Astrocyte (in vitro differentiated cells and primary cell): ENCODE data around the gene BRSK1. TPM values are rescaled to one million over a fixed set of nuclear protein-coding genes. Genes with fewer than 3 reads are reported as not detected.

Source experiments
- DNase-seq: peaks from one replicate; pipeline ENCODE4 v3.0.0-alpha.2; 2010; ENCODE audit warnings: low read depth
- FAIRE-seq: peaks from 2 replicates; lab custom pipeline; 2011; peaks lifted over from hg19 to GRCh38; lab: Jason Lieb, UNC
- H2AFZ ChIP-seq: 2 replicates; pipeline ENCODE4 v1.6.0; 2012; ENCODE audit warnings: low read depth, low read length, inconsistent platforms
- H3K27ac ChIP-seq: 2 replicates; pipeline ENCODE4 v1.5.1; 2011; ENCODE audit warnings: low read depth, low read length, inconsistent platforms
- H3K27me3 ChIP-seq: 2 replicates; pipeline ENCODE4 v1.6.0; 2011; ENCODE audit warnings: low read length, inconsistent platforms; ENCODE audit not compliant: insufficient read depth
- H3K36me3 ChIP-seq: 2 replicates; pipeline ENCODE4 v1.5.1; 2011; ENCODE audit warnings: low read length, inconsistent platforms; ENCODE audit not compliant: insufficient read depth
- H3K4me1 ChIP-seq: 2 replicates; pipeline ENCODE4 v1.5.1; 2011; ENCODE audit warnings: low read length, inconsistent platforms; ENCODE audit not compliant: insufficient read depth
- H3K4me2 ChIP-seq: 2 replicates; pipeline ENCODE4 v1.6.0; 2012; ENCODE audit warnings: low read length, inconsistent platforms
- H3K4me3 ChIP-seq: 2 replicates; pipeline ENCODE4 v1.5.1; 2011; ENCODE audit warnings: low read depth, mild to moderate bottlenecking, low read length, inconsistent platforms; ENCODE audit not compliant: insufficient read depth
- H3K79me2 ChIP-seq: 2 replicates; pipeline ENCODE4 v1.6.0; 2012; ENCODE audit warnings: mild to moderate bottlenecking, low read length, inconsistent platforms; ENCODE audit not compliant: insufficient read depth
- H3K9ac ChIP-seq: 2 replicates; pipeline ENCODE4 v1.6.0; 2012; ENCODE audit warnings: mild to moderate bottlenecking, low read length, inconsistent platforms
- H3K9me3 ChIP-seq: 2 replicates; pipeline ENCODE4 v1.5.1; 2012; ENCODE audit warnings: low read depth, mild to moderate bottlenecking, low read length, inconsistent platforms; ENCODE audit not compliant: insufficient read depth
- H4K20me1 ChIP-seq: 2 replicates; pipeline ENCODE4 v1.6.0; 2012; ENCODE audit warnings: low read length, inconsistent platforms; ENCODE audit not compliant: insufficient read depth
- H3K27ac Mint-ChIP-seq: one replicate; pipeline ENCODE4 v1.8.0; 2021; ENCODE audit warnings: mild to moderate bottlenecking, mixed read lengths; ENCODE audit not compliant: unreplicated experiment
- H3K27me3 Mint-ChIP-seq: one replicate; pipeline ENCODE4 v1.8.0; 2021; ENCODE audit warnings: low read depth, mixed read lengths; ENCODE audit not compliant: unreplicated experiment
- H3K36me3 Mint-ChIP-seq: one replicate; pipeline ENCODE4 v1.8.0; 2021; ENCODE audit warnings: low read depth, mixed read lengths; ENCODE audit not compliant: unreplicated experiment
- H3K4me1 Mint-ChIP-seq: one replicate; pipeline ENCODE4 v1.8.0; 2021; ENCODE audit warnings: low read depth, mixed read lengths; ENCODE audit not compliant: unreplicated experiment
- H3K4me3 Mint-ChIP-seq: one replicate; pipeline ENCODE4 v1.8.0; 2021; ENCODE audit warnings: mild to moderate bottlenecking, moderate library complexity, mixed read lengths; ENCODE audit not compliant: unreplicated experiment
- H3K9me3 Mint-ChIP-seq: one replicate; pipeline ENCODE4 v1.8.0; 2021; ENCODE audit warnings: mild to moderate bottlenecking, mixed read lengths; ENCODE audit not compliant: unreplicated experiment
- EZH2 ChIP-seq: IDR thresholded peaks from 2 replicates; pipeline ENCODE4 v1.6.1; 2012; ENCODE audit warnings: mild to moderate bottlenecking, low read length, inconsistent platforms; ENCODE audit not compliant: insufficient read depth
- total RNA-seq: library from RNA; stranded (reverse); gene quantifications from 2 replicates; pipeline ENCODE4 v1.2.1, GENCODE V29; 2021
- TF ChIP-seq, protein P1 (sequence below): IDR thresholded peaks from 2 replicates; pipeline ENCODE4 v1.5.1; 2011; ENCODE audit warnings: low read depth, mild to moderate bottlenecking, inconsistent platforms, low read length, moderate library complexity; ENCODE audit not compliant: insufficient read depth

Gene BRSK1
- total RNA-seq, 1 donor from 2014 or later: 18.8 TPM

GRCh38 chr19:55347442-55348009 is 63.7 kb downstream of the BRSK1 start:
- no peak for DNase-seq
- H3K27ac ChIP-seq: no peak overlapping the region
- FAIRE-seq: no peak

DNA sequence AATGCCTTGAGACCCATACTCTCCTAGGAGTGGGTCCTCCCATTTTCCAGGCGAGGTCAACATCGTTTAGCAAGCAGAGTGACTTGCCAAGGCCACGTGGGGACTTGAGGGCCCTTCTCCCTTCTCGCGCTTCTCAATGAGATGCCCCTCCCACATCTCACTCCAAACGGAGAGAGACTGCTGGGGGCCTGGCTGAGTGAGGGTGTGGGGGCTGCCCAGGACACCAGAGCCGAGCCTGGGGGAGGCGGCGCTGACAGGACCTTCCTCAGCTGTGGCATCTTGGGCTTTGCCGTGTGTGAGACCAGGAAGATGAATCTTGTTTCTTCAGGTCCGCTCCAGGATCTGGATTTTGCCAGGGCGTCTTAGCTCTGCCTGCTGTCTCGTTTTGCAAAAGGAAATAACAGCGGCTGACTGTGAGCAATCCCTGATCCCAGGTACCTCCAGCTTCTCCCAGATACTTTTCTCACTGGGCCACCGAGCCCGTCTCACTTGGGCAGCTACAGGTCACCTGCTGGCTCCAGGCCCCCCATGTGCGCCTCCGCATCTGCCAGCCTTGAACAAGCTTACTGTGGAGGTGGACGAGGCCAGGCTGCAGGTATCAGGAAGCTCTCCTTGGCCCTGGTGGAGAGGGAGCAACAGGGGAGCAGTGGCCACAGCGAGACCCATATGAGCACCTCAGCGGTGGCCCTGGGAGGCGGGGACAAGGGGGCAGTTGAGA is 64.7 kb downstream of the BRSK1 start:
- Histone ChIP-seq H2AFZ (no peak overlapping the region), H3K4me3 (no peak overlapping the region), H3K9me3 (no peaks in the 10 kb centered on the region), H3K4me1 (peaks cover 7% of the 10 kb centered on the region), H3K9ac (no peak overlapping the region), H3K27ac (no peak overlapping the region), H3K79me2 (no peaks in the 10 kb centered on the region), H4K20me1 (peaks cover 5% of the 10 kb centered on the region), H3K4me2 (no peak overlapping the region), H3K27me3 (peaks cover 10% of the 10 kb centered on the region), H3K36me3 (no peaks in the 10 kb centered on the region)
- H3K9me3 Mint-ChIP-seq: peaks cover 3% of the 10 kb centered on the region
- H3K4me3 Mint-ChIP-seq: no peak overlapping the region
- FAIRE-seq: no peak
- H3K36me3 Mint-ChIP-seq: peaks cover 13% of the 10 kb centered on the region
- peaks cover 30% of the 10 kb centered on the region for H3K27me3 Mint-ChIP-seq
- TF ChIP-seq EZH2: no peak
- TF ChIP-seq, protein P1, sequence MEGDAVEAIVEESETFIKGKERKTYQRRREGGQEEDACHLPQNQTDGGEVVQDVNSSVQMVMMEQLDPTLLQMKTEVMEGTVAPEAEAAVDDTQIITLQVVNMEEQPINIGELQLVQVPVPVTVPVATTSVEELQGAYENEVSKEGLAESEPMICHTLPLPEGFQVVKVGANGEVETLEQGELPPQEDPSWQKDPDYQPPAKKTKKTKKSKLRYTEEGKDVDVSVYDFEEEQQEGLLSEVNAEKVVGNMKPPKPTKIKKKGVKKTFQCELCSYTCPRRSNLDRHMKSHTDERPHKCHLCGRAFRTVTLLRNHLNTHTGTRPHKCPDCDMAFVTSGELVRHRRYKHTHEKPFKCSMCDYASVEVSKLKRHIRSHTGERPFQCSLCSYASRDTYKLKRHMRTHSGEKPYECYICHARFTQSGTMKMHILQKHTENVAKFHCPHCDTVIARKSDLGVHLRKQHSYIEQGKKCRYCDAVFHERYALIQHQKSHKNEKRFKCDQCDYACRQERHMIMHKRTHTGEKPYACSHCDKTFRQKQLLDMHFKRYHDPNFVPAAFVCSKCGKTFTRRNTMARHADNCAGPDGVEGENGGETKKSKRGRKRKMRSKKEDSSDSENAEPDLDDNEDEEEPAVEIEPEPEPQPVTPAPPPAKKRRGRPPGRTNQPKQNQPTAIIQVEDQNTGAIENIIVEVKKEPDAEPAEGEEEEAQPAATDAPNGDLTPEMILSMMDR: no peak
- no peak overlapping the region for H3K27ac Mint-ChIP-seq
- DNase-seq: no peak
- H3K4me1 Mint-ChIP-seq: peaks cover 13% of the 10 kb centered on the region

More at GRCh38 chr19:55347442-55348009, 63.7 kb downstream of the BRSK1 start:
- Mint-ChIP-seq H3K27me3 (peaks cover 21% of the 10 kb centered on the region), H3K27ac (no peak overlapping the region), H3K9me3 (peaks cover 3% of the 10 kb centered on the region), H3K36me3 (peaks cover 15% of the 10 kb centered on the region), H3K4me3 (no peak overlapping the region), H3K4me1 (peaks cover 13% of the 10 kb centered on the region)
- Histone ChIP-seq H3K4me3 (no peak overlapping the region), H3K36me3 (no peaks in the 10 kb centered on the region), H4K20me1 (no peaks in the 10 kb centered on the region), H3K9me3 (no peaks in the 10 kb centered on the region), H3K4me1 (peaks cover 3% of the 10 kb centered on the region), H3K4me2 (no peak overlapping the region), H3K79me2 (no peaks in the 10 kb centered on the region), H3K9ac (no peak overlapping the region), H3K27me3 (peaks cover 2% of the 10 kb centered on the region), H2AFZ (no peak overlapping the region)
- TF ChIP-seq EZH2: no peak
- TF ChIP-seq, protein P1: no peak
